ENCODE results near the gene HS2ST1.

The HS2ST1 gene

GRCh38 chr1:87137342-87137739 is 222.9 kb downstream of the HS2ST1 start:
- TF ChIP-seq CTCF (IDR thresholded peaks at IDR 0.05; ENCODE audit: extremely low read depth, missing control alignments), result no peak

GRCh38 chr1:87140831-87141540 is 226.6 kb downstream of the HS2ST1 start:
- DNase-seq (ENCODE audit: low spot score), result no peak
- no peak for TF ChIP-seq CTCF (IDR thresholded peaks at IDR 0.05; ENCODE audit: extremely low read depth, missing control alignments)

More at GRCh38 chr1:87137342-87137739, 222.9 kb downstream of the HS2ST1 start:
- no peak for DNase-seq (ENCODE audit: low spot score)

- no peak for TF ChIP-seq CTCF (IDR thresholded peaks at IDR 0.05; ENCODE audit: extremely low read depth, missing control alignments)
- no peak for DNase-seq (ENCODE audit: low spot score)
These were observed 227.1 kb downstream of the HS2ST1 start for GRCh38 chr1:87141556-87141955.

- no peak for TF ChIP-seq CTCF (IDR thresholded peaks at IDR 0.05; ENCODE audit: extremely low read depth, missing control alignments)
These were observed 229.1 kb downstream of the HS2ST1 start for GRCh38 chr1:87143413-87144135.

GRCh38 chr1:87144316-87144895 is 230.0 kb downstream of the HS2ST1 start:
- no peak for TF ChIP-seq CTCF (IDR thresholded peaks at IDR 0.05; ENCODE audit: extremely low read depth, missing control alignments)
- DNase-seq (ENCODE audit: low spot score), result no peak

More at GRCh38 chr1:87143413-87144135, 229.1 kb downstream of the HS2ST1 start:
- DNase-seq (ENCODE audit: low spot score), result no peak

- DNase-seq (ENCODE audit: low spot score), result no peak
- no peak for TF ChIP-seq CTCF (IDR thresholded peaks at IDR 0.05; ENCODE audit: extremely low read depth, missing control alignments)
These were observed 230.5 kb downstream of the HS2ST1 start for GRCh38 chr1:87144981-87145380.

- no peak for TF ChIP-seq CTCF (IDR thresholded peaks at IDR 0.05; ENCODE audit: extremely low read depth, missing control alignments)
- DNase-seq (ENCODE audit: low spot score), result no peak
These were observed 232.1 kb downstream of the HS2ST1 start for GRCh38 chr1:87146538-87146937.
